H1 (cell line): Measurements from ENCODE around the gene ARPC3. TPM values are rescaled to one million over a fixed set of nuclear protein-coding genes. Genes with fewer than 3 reads are reported as not detected.

Experiments used
- CTCF ChIA-PET: fragments of 300-600 bp; sonication (Branson Sonifier 250); formaldehyde crosslinking; loops from one replicate; lab custom pipeline; 2021; ENCODE audit not compliant: partially characterized antibody; lab: Charles Lee
- POLR2A ChIA-PET: fragments of 300-600 bp; sonication (Branson Sonifier 250); formaldehyde crosslinking; loops from one replicate; lab custom pipeline; 2021; ENCODE audit warnings: inconsistent platforms; ENCODE audit not compliant: partially characterized antibody; lab: Charles Lee
- DNase-seq, 2 experiments: peaks; one replicate each; pipeline versions ENCODE4 v3.0.0 to v3.0.0-alpha.2; 2010 to 2022; ENCODE audit warnings: low spot score in 2 of 2, low read depth in 1 of 2, mixed read lengths in 1 of 2
- FAIRE-seq: peaks from 2 replicates; lab custom pipeline; 2011; peaks lifted over from hg19 to GRCh38; lab: Jason Lieb, UNC
- H2AFZ ChIP-seq: 2 replicates; pipeline ENCODE4 v1.8.1; 2012; ENCODE audit warnings: low read length, inconsistent platforms
- H2AK5ac ChIP-seq: 2 replicates; pipeline ENCODE4 v1.6.1; 2013; ENCODE audit warnings: low read depth, low read length
- H2BK120ac ChIP-seq: replicated peaks from 2 replicates; pipeline ENCODE3; 2013; ENCODE audit warnings: low read depth, low read length, inconsistent platforms
- H2BK12ac ChIP-seq: 2 replicates; pipeline ENCODE4 v1.6.1; 2013; ENCODE audit warnings: low read depth, low read length
- H2BK15ac ChIP-seq: 2 replicates; pipeline ENCODE4 v1.6.1; 2013; ENCODE audit warnings: low read length
- H2BK20ac ChIP-seq: 2 replicates; pipeline ENCODE4 v1.6.1; 2013; ENCODE audit warnings: low read length
- H2BK5ac ChIP-seq: 2 replicates; pipeline ENCODE4 v1.6.1; 2013; ENCODE audit warnings: low read depth, low read length
- H3K14ac ChIP-seq: 2 replicates; pipeline ENCODE4 v1.6.1; 2013; ENCODE audit warnings: inconsistent platforms; ENCODE audit not compliant: insufficient read length
- H3K18ac ChIP-seq: 2 replicates; pipeline ENCODE4 v1.6.1; 2013; ENCODE audit warnings: low read length; ENCODE audit errors: extremely low read depth
- H3K23ac ChIP-seq: 2 replicates; pipeline ENCODE4 v1.6.1; 2013; ENCODE audit warnings: inconsistent platforms; ENCODE audit not compliant: insufficient read length
- H3K23me2 ChIP-seq: 2 replicates; pipeline ENCODE4 v1.6.1; 2013; ENCODE audit warnings: low read depth, low read length
- H3K27ac ChIP-seq: 2 replicates; pipeline ENCODE4 v1.6.1; 2011; ENCODE audit warnings: low read depth, low read length, inconsistent platforms
- H3K27me3 ChIP-seq, 4 experiments: replicated peaks in 1 of 4; 1 replicate in 1 of 4; 2 replicates in 3 of 4; pipeline versions ENCODE4 v1.6.1 to v1.8.1; 2011 to 2013; ENCODE audit warnings: low read length in 3 of 4, mild to moderate bottlenecking in 3 of 4, inconsistent platforms in 2 of 4, mixed read lengths in 2 of 4, moderate library complexity in 1 of 4; ENCODE audit not compliant: control insufficient read depth in 3 of 4, insufficient read depth in 3 of 4; ENCODE audit errors: extremely low read depth in 1 of 4
- H3K36me3 ChIP-seq, 4 experiments: 2 replicates each; pipeline versions ENCODE4 v1.6.1 to v1.8.1; 2011 to 2013; ENCODE audit warnings: mild to moderate bottlenecking in 4 of 4, low read length in 3 of 4, moderate library complexity in 2 of 4, control low read depth in 1 of 4, inconsistent platforms in 1 of 4; ENCODE audit not compliant: insufficient read depth in 4 of 4, control insufficient read depth in 2 of 4
- H3K4ac ChIP-seq: replicated peaks from 2 replicates; pipeline ENCODE3; 2013; ENCODE audit warnings: low read length, low read depth, mixed read lengths, inconsistent platforms; ENCODE audit not compliant: insufficient read length
- H3K4me1 ChIP-seq, 4 experiments: replicated peaks in 1 of 4; 1 replicate in 1 of 4; 2 replicates in 3 of 4; pipeline versions ENCODE4 v1.6.1 to v1.8.1; 2011 to 2013; ENCODE audit warnings: low read length in 3 of 4, inconsistent platforms in 2 of 4, mixed read lengths in 1 of 4; ENCODE audit not compliant: insufficient read depth in 4 of 4, control insufficient read depth in 3 of 4
- H3K4me2 ChIP-seq, 2 experiments: 2 replicates each; pipeline versions ENCODE4 v1.6.1 to v1.8.1; 2011 to 2013; ENCODE audit warnings: low read depth in 2 of 2, low read length in 2 of 2, control low read depth in 1 of 2, inconsistent platforms in 1 of 2, mild to moderate bottlenecking in 1 of 2; ENCODE audit not compliant: insufficient read depth in 1 of 2
- H3K4me3 ChIP-seq, 4 experiments: fragments of 200-600, 300-600 bp in 1 of 4; sonication (generic), shearing (Covaris generic), sonication (Bioruptor Twin) in 1 of 4; 2 replicates each; pipeline versions ENCODE4 v1.5.1 to v1.8.1; 2011 to 2016; ENCODE audit warnings: low read length in 4 of 4, low read depth in 3 of 4, control low read depth in 2 of 4, inconsistent platforms in 2 of 4, mild to moderate bottlenecking in 2 of 4, mixed read lengths in 1 of 4, moderate library complexity in 1 of 4; ENCODE audit not compliant: insufficient read depth in 2 of 4; ENCODE audit errors: extremely low read depth in 1 of 4
- H3K56ac ChIP-seq: replicated peaks from 2 replicates; pipeline ENCODE3; 2013; ENCODE audit warnings: low read depth, mild to moderate bottlenecking, mixed read lengths, low read length, inconsistent platforms; ENCODE audit not compliant: insufficient read length
- H3K79me1 ChIP-seq: 2 replicates; pipeline ENCODE4 v1.6.1; 2013; ENCODE audit warnings: low read depth, low read length, control low read depth
- H3K79me2 ChIP-seq, 2 experiments: 2 replicates each; pipeline versions ENCODE4 v1.6.1 to v1.8.1; 2012 to 2013; ENCODE audit warnings: low read length in 2 of 2, mild to moderate bottlenecking in 2 of 2, inconsistent platforms in 1 of 2; ENCODE audit not compliant: insufficient read depth in 2 of 2, control insufficient read depth in 1 of 2
- H3K9ac ChIP-seq, 4 experiments: replicated peaks in 1 of 4; 1 replicate in 1 of 4; 2 replicates in 3 of 4; pipeline versions ENCODE4 v1.6.1 to v1.8.1; 2011 to 2013; ENCODE audit warnings: low read depth in 3 of 4, low read length in 3 of 4, control low read depth in 2 of 4, mild to moderate bottlenecking in 2 of 4, moderate library complexity in 2 of 4, inconsistent platforms in 1 of 4; ENCODE audit errors: extremely low read depth in 1 of 4
- H3K9me3 ChIP-seq, 2 experiments: 2 replicates each; pipeline versions ENCODE4 v1.6.1 to v1.8.1; 2012 to 2013; ENCODE audit warnings: mild to moderate bottlenecking in 2 of 2, moderate library complexity in 2 of 2, control low read depth in 1 of 2, inconsistent platforms in 1 of 2, low read depth in 1 of 2, low read length in 1 of 2, mixed read lengths in 1 of 2; ENCODE audit not compliant: insufficient read depth in 2 of 2
- H4K20me1 ChIP-seq, 2 experiments: replicated peaks in 1 of 2; 2 replicates each; pipeline versions ENCODE3 to v1.8.1; 2011 to 2013; ENCODE audit warnings: inconsistent platforms in 2 of 2, low read length in 2 of 2, mild to moderate bottlenecking in 1 of 2; ENCODE audit not compliant: insufficient read depth in 2 of 2, control insufficient read depth in 1 of 2
- H4K5ac ChIP-seq: 2 replicates; pipeline ENCODE4 v1.6.1; 2013; ENCODE audit warnings: low read length, low read depth, mixed read lengths, inconsistent platforms; ENCODE audit not compliant: insufficient read length
- H4K8ac ChIP-seq: 2 replicates; pipeline ENCODE4 v1.8.0; 2013; ENCODE audit warnings: mild to moderate bottlenecking, moderate library complexity, low read length, inconsistent platforms; ENCODE audit not compliant: insufficient read depth; ENCODE audit errors: extremely low read depth
- H4K91ac ChIP-seq: replicated peaks from 2 replicates; pipeline ENCODE3; 2013; ENCODE audit warnings: low read length, mixed read lengths, inconsistent platforms; ENCODE audit not compliant: insufficient read length
- BRCA1 ChIP-seq: IDR thresholded peaks from 2 replicates; pipeline ENCODE4 v1.6.1; 2012; ENCODE audit warnings: low read depth, low read length, improper control_type of control experiment
- CTBP2 ChIP-seq: IDR thresholded peaks from 2 replicates; pipeline ENCODE4 v1.7.0; 2011; ENCODE audit warnings: borderline replicate concordance, mild to moderate bottlenecking, moderate library complexity, mixed read lengths, low read length; ENCODE audit not compliant: insufficient read depth, insufficient read length
- E2F6 ChIP-seq: IDR thresholded peaks from 2 replicates; pipeline ENCODE4 v1.6.1; 2012; ENCODE audit warnings: inconsistent platforms
- GTF2F1 ChIP-seq: IDR thresholded peaks from 2 replicates; pipeline ENCODE4 v1.6.1; 2012; ENCODE audit warnings: low read depth, low read length, improper control_type of control experiment, borderline replicate concordance
- KDM1A ChIP-seq: fragments of 200-600, 300-600 bp; sonication (generic); IDR thresholded peaks from 2 replicates; pipeline ENCODE4 v1.7.1; 2016; ENCODE audit warnings: mild to moderate bottlenecking, low read length, borderline replicate concordance
- KDM4A ChIP-seq: IDR thresholded peaks from one replicate; pipeline ENCODE4 v1.7.1; 2012; ENCODE audit warnings: low read depth, mild to moderate bottlenecking, moderate library complexity, low read length, inconsistent platforms; ENCODE audit not compliant: severe bottlenecking
- MAX ChIP-seq: IDR thresholded peaks from 2 replicates; pipeline ENCODE4 v1.6.1; 2012; ENCODE audit warnings: inconsistent platforms
- SIRT6 ChIP-seq: IDR thresholded peaks from one replicate; pipeline ENCODE4 v1.7.1; 2012; ENCODE audit warnings: low read length, inconsistent platforms
- YY1 ChIP-seq: IDR thresholded peaks from 2 replicates; pipeline ENCODE4 v1.6.1; 2011; ENCODE audit warnings: low read depth, mild to moderate bottlenecking, low read length
- ZNF274 ChIP-seq: IDR thresholded peaks from 2 replicates; pipeline ENCODE4 v1.7.0; 2012; ENCODE audit warnings: low read length, borderline replicate concordance; ENCODE audit errors: extremely low read depth
- WGBS, 2 experiments: shearing (Covaris generic) in 1 of 2; methylation state at CpG; one replicate each; pipeline versions ENCODE4 v1.1.6 to v1.1.7; 2013 to 2015; ENCODE audit warnings: low lambda C conversion rate in 2 of 2, mixed read lengths in 2 of 2, inconsistent platforms in 1 of 2, low coverage in 1 of 2, missing lambda C conversion rate in 1 of 2; ENCODE audit not compliant: insufficient replicate concordance in 2 of 2, insufficient coverage in 1 of 2, insufficient read length in 1 of 2; ENCODE audit errors: extremely low coverage in 1 of 2, missing lambda C conversion rate in 1 of 2; 5-methylcytosine and 5-hydroxymethylcytosine counted together
- polyA plus RNA-seq, 7 experiments: library from polyadenylated mRNA; depleted of rRNA in 3 of 7; stranded (reverse) in 5 of 7; unstranded in 2 of 7; fragments of >200 nt in 5 of 7; fragments of 200-250 nt in 2 of 7; gene quantifications; 1 replicate in 5 of 7; 2 replicates in 1 of 7; 4 replicates in 1 of 7; pipeline versions ENCODE4 v1.2.1 to v1.2.3, GENCODE V29; 2011 to 2013; ENCODE audit warnings: missing spikeins in 2 of 7, mixed read lengths in 2 of 7
- total RNA-seq: library from RNA; stranded (reverse); fragmentation: NEBNext Ultra II Directional; extraction: Animal tissue kit (Norgen Biotek cat#: 25700); gene quantifications from 2 replicates; pipeline ENCODE4 v1.2.1, GENCODE V29; 2021

The ARPC3 gene
- total and polyA plus RNA-seq, 2 of the 8 experiments (the other 6 are each of a cell fraction or from before 2014, with no cell fraction given): 36.7 to 160 TPM

GRCh38 chr12:110498984-110499706, 49.0 kb upstream of the ARPC3 start:
- no peak overlapping the region for H2AK5ac ChIP-seq
- no peak overlapping the region for H4K91ac ChIP-seq
- no peak overlapping the region for H3K56ac ChIP-seq
- H3K27me3 ChIP-seq: peaks cover 3 to 12% (median 11%) of the 10 kb centered on the region in 4 experiments
- no peak overlapping the region for H3K4me2 ChIP-seq
- WGBS, 2 experiments: 84% methylated on average over 4 of the region's 4 CpGs; no CpG with 5 or more reads in 1 of the 2 experiments
- no peak overlapping the region for H3K23ac ChIP-seq
- H2BK5ac ChIP-seq: no peak overlapping the region
- H3K23me2 ChIP-seq: peaks cover 4% of the 10 kb centered on the region; the same call in 1 of the 2 replicates
- no peak overlapping the region for H2BK20ac ChIP-seq
- no peak overlapping the region for H2AFZ ChIP-seq
- DNase-seq (no peak), FAIRE-seq (no peak)
- no peak overlapping the region for H2BK120ac ChIP-seq
- H3K27ac ChIP-seq: no peak overlapping the region
- H3K4me1 ChIP-seq: no peaks in the 10 kb centered on the region
- H2BK15ac ChIP-seq: no peak overlapping the region
- peaks cover 4 to 5% of the 10 kb centered on the region in 2 experiments; a peak in 2 of 4 replicates for H3K9me3 ChIP-seq
- ChIA-PET CTCF (interaction anchor here (2.0 kb wide), 1 partner anchor 103 kb away, joined by 8 read pairs; no protein-coding TSS in a partner anchor), POLR2A (interaction anchor here (2.9 kb wide), 1 partner anchor 30 kb away, joined by 29 read pairs; the partner anchor contains the start of genes FAM216A and GPN3)
- no peaks in the 10 kb centered on the region for H3K79me1 ChIP-seq
- no peak overlapping the region for H3K4me3 ChIP-seq
- no peak overlapping the region for H3K18ac ChIP-seq
- no peak overlapping the region for H3K14ac ChIP-seq
- peaks cover 0 to 19% of the 10 kb centered on the region in 2 experiments; a peak in 2 of 4 replicates for H3K79me2 ChIP-seq
- peaks cover 0 to 17% (median 8%) of the 10 kb centered on the region in 4 experiments; a peak in 3 of 8 replicates for H3K36me3 ChIP-seq
- H4K5ac ChIP-seq: no peak overlapping the region
- H4K20me1 ChIP-seq: no peaks in the 10 kb centered on the region
- H3K4ac ChIP-seq: no peak overlapping the region
- no peak overlapping the region for H4K8ac ChIP-seq
- H3K9ac ChIP-seq: peak overlapping the region in 1 of 4 experiments; percentile 33; a peak in 1 of 7 replicates
- H2BK12ac ChIP-seq: no peak overlapping the region
- TF ChIP-seq KDM1A: no peak
- TF ChIP-seq KDM4A: no peak
- TF ChIP-seq ZNF274: no peak
- no peak for TF ChIP-seq CTBP2
- TF ChIP-seq MAX: no peak
- no peak for TF ChIP-seq E2F6
- no peak for TF ChIP-seq BRCA1
- TF ChIP-seq GTF2F1: no peak
- TF ChIP-seq YY1: no peak
- no peak for TF ChIP-seq SIRT6
